GM18499 (cell line): ENCODE results near the gene EMB.
A peak's percentile ranks its signal among the peaks of the same experiment; 100 is the strongest.
"Not testable (repeated sequence)": the region's sequence is repeated elsewhere in the genome, so short reads cannot be mapped to it uniquely, and the experiment has no call there.

ENCODE experiments used
- ATAC-seq: cut with Tn5 transposase; IDR thresholded peaks from one replicate; pipeline ENCODE4 v1.9.1; 2021; ENCODE audit warnings: moderate number of reproducible peaks; ENCODE audit not compliant: insufficient read depth, unreplicated experiment

The EMB gene, protein sequence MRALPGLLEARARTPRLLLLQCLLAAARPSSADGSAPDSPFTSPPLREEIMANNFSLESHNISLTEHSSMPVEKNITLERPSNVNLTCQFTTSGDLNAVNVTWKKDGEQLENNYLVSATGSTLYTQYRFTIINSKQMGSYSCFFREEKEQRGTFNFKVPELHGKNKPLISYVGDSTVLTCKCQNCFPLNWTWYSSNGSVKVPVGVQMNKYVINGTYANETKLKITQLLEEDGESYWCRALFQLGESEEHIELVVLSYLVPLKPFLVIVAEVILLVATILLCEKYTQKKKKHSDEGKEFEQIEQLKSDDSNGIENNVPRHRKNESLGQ

DNA sequence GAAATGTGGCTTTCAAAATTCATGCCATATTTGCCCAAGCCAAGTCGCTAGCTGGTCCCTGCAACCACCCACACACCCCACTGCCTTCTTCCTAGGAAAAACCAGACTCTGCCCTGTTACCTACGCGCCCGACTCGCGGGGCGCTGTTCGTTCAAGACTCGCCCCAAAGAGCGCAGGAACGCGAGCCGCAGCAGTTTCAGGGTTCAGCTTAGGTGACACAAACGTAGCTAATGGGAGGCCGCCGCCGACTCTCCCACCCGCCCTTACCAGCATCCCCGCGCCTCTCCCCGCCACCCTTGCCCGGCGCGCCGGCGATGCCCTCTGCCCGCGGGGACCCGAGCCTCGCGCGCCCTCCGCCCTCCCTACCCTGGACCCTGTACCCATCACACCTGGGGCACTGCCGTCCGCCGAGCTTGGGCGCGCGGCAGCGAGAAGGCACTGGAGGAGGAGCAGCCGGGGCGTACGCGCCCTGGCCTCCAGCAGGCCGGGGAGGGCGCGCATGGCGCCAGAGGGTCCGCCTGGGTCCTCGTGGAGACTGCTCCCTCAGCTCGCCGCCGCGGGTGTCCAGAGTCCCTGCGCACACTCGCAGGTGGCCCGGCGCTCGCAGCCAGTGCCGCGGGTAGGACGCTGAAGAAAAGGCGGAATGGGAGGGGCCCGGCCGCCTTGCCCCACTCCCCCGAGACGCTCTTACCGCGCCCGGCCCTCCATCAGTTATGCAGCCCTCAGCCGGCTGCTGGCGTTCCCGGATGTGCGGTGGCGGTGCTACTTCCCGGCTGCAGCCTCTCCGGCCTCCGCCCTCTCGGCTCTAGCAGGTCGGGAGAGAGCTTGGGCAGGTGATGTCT is at the start of gene EMB:
Gene EMB, minus strand, starts transcription at position 638 of the 842 bp plus-strand sequence. Its CDS starts 137 bp downstream, at position 501.
- ATAC-seq, result peak; percentile 32

DNA sequence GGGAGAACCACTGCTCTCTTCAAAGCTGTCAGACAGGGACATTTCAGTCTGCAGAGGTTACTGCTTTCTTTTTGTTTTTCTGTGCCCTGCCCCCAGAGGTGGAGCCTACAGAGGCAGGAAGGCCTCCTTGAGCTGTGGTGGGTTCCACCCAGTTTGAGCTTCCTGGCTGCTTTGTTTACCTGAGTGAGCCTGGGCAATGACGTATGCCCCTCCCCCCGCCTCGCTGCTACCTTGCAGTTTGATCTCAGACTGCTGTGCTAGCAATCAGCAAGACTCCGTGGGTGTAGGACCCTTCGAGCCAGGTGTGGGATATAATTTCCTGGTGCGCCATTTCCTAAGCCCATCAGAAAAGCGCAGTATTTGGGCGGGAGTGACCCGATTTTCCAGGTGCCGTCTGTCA is 48.4 kb upstream of the EMB start:
- ATAC-seq, result not testable (repeated sequence)

DNA sequence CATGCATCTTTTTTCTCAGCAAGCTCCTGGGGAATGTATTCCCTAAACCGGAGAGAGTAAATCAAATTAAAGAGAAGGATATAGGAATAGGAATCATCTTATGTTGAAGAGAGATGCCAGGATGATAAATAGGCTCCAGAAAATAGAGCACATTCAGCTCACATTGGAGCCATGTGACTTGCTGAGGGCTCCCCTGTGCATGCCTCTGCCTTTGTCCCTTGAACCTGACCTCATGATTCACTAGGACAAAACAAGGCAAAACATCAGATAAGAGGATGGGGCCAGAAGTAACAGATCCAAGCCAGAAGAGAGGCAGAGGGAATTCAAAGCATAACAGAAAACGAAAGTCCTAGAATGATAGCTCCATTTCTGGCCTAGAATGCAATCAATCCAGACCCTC is 37.7 kb upstream of the EMB start:
- ATAC-seq, result not testable (repeated sequence)

DNA sequence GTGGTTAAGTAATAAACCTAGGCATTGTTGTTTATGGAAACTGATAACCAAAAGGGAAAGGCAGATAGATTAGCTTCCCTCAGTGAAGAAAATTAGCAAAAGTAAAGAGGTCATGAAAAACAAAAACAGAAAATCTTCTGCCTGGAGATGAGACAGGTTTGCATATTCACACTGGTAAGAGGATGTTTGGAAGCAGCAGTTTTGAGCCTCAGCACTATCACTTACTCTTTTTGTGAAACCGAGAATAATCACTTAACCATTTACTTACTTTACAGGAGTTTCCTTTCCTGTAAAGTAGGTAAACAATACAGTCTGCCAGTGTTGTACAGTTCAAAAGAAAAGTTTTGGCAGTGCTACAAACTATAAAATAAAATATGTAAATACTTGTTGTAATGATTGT is 35.5 kb upstream of the EMB start:
- ATAC-seq, result peak; percentile 98

DNA sequence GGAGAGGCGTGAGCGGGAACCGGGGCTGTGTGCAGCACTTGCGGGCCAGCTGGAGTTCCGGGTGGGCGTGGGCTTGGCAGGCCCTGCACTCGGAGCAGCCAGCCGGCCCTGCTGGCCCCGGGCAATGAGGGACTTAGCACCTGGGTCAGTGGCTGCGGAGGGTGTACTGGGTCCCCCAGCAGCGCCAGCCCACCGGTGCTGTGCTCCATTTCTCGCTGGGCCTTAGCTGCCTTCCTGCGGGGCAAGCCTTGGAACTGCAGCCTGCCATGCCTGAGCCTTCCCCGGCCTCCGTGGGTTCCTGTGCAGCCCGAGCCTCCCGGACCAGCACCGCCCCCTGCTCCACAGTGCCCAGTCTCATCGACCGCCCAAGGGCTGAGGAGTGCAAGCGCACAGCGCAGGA is 23.9 kb upstream of the EMB start:
- not testable (repeated sequence) for ATAC-seq

DNA sequence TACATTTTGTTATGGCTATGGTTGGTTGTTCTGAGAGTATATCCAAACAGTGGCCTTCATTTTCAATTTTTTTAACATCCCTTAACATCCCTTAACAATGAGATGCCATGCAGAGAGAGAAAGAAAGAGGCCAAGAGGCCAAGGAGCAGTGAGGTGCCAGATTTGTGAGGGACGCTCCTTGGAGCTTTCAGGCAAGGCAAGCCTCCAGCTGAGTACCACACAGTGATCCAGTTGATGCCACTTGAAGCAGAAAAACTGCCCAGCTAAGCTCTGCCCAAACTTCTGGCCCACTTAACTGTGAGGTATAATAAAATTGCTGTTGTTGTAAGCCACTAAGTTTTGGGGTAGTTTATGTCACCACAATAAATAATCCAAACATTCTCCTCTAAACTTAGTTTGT is 22.6 kb upstream of the EMB start:
- ATAC-seq, result no peak

DNA sequence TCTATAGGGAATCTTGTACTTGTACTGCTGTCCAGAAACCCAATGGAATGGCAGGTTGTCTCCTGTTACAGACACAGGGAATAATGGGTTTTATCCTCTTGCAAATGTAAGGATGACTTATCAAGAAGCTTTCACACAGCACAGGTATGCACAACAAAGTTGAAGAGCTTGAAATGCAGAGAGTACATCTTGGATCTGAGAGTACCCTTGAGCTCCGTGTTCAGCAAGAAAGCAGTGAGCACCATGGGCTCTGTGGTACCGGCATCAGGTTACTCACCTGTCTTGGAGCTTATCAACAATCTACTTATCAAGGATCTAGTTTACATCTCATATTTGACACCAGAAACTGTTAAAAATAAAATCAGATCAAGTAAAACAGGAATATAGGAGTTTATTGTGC is 22.0 kb upstream of the EMB start:
- ATAC-seq, result no peak

DNA sequence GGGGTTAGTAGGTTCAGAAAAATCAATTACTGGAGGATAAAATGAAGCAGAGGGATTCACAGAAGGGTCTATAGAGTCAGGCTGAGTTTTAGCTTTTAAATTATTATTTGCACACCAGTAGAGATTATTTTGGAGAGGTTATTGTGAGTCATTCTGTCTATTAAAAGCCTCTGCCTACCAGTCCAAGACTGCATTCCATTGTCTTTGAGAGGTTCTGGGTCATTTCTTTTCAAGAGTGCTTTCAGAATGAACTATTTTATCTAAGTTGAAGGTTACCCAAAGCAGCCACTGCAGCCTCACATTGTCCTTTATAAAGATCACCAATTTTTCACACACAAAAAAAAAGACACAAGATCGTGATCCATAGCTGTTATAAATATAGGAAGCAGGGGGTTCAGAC is 21.5 kb upstream of the EMB start:
- not testable (repeated sequence) for ATAC-seq

DNA sequence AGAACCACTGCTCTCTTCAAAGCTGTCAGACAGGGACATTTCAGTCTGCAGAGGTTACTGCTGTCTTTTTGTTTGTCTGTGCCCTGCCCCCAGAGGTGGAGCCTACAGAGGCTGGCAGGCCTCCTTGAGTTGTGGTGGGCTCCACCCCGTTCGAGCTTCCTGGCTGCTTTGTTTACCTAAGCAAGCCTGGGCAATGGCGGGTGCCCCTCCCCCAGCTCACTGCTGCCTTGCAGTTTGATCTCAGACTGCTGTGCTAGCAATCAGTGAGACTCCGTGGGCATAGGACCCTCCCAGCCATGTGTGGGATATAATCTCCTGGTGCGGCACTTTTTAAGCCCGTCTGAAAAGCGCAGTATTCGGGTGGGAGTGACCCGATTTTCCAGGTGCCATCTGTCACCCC is 17.3 kb upstream of the EMB start:
- ATAC-seq, result not testable (repeated sequence)

DNA sequence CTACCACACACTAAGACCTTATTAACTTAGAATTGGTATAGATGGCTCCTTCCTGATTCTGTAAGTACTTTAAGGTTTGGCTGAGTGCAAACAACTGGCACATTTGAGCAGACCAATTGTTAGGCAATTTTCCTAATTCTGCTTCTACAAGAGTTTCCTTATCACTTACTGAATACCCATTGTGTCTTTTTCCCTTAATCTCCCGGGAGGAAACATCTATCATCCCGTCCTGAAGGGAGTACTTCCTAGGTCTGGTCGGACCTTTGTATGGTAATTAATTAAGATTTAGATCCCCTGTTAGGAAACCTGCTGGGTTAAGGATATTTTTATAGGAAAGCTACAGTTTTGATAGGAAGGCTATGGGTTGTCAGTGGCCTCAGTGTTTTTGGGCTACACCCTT is 8.2 kb upstream of the EMB start:
- not testable (repeated sequence) for ATAC-seq

DNA sequence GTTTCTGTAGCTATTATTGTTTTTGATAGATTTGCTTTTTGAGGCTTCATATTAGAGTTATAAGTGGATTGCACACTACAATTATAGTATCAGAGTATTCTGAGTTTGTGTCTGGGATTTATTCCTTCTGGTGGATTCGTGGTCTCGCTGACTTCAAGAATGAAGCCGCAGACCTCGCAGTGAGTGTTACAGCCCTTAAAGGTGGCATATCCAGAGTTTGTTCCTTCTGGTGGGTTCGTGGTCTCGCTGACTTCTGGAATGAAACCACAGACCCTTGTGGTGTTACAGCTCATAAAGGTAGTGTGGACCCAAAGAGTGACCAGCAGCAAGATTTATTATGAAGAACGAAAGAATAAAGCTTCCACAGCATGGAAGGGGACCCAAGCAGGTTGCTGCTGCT is 6.9 kb upstream of the EMB start:
- no peak for ATAC-seq

DNA sequence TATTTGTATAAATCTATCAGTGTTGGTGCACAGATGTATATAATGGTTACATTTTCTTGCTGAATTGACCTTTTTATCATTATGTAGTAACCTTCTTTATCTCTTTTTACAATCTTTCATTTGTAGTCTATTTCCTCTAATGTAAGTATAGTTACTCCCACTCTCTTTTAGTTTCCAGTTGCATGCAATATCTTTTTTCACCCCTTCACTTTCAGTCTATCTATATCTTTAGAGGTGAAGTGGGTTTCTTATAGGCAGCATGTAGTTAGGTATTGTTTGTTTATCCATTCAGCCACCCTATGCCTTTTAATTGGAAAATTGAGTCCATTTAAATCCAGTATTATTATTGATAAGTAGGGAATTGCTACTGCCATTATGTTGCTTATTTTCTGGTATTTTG is 6.1 kb upstream of the EMB start:
- no peak for ATAC-seq

DNA sequence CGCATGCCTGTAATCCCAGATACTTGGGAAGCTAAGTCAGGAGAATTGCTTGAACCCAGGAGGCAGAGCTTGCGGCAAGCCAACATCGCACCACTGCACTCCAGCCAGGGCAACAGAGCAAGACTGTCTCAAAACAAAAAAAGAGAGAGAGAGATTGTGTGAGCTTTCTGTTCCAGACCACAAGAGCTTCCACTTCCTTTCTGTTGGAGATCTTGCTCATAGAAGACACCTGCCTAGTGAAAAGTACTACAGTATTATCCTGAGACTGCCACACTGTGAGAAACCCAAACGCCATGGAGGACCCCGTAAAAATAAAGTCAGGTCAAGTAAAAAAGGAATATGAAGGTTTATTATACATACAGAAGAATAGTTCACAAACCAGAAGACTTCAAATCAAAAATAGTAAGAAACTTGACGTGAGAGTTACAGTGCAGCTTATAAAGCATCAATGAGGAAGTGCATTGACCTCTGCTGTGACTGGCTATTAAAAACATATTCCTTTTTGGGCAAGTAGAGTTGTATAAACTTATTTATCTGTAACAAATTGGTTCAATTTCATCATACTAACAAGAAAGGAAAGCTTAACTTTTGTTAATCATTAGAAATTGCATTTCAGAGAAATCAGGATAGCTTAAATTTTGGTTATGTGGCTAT is 4.3 kb upstream of the EMB start:
- ATAC-seq, result peak; percentile 77

DNA sequence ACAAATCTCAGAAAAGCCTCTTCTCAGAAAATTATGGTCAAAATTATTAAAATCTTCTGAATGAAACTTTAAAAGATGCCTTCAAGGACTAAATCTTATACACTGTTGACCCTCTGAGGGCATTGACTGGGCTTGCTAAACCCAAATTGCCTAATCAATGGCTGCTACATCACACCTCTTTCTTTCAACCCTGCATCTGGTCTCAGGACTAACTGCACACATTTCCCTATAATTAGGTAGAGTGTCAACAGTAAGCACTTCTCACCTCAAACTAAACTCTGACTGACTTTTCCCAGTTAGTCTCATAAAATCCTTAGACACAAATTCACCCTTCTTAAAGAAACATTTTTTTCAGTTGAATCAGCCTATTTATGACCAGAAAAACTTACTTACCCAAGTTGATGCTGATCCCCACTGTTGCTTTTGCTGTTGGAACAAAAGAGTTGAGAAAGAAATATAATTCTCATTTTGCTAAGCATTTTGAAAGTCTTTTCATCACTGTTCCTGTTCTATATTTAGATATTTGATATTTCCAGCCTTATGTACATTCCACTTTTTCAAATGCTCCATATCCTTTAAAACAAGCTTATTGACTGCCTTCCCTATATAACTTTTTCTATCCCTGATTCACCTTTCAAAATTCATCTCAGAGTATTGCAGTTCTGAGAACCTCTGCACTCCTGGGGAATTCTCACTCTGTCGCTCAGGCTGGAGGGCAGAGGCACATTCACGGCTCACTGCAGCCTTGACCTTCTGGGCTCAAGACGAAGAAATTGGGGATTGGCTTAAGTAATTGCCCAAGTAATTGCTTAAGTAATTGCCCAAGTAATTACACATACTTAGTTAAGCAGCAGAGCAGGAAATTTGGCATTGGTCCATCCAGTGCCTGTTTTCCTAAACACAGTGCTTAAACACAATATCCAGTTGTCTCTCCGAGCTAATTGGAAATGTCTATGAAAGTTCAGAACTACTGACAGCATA is 1.8 kb upstream of the EMB start:
- not testable (repeated sequence) for ATAC-seq

DNA sequence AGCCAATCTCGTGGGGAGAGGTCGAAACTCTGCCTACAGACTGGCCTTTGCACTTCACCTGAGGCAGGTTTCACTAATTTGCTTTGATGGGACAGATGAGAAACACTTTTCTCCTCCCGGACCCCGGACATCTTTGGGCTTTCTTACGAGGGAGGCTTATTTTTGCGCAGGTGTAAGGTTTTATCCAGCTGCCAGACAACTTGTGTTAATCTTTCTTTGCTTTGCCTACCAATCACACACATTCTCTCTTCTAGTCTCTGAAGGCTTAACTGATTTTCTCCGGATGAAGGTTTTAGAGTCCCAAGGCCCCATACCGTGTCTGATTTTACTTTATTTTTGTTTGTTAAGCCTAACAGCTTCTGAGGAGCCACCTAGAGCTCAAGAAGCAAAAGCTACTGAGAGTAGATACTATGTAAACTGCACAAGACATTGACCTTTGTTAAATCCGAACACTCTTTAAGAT is 436 bp upstream of the EMB start:
- no peak for ATAC-seq

DNA sequence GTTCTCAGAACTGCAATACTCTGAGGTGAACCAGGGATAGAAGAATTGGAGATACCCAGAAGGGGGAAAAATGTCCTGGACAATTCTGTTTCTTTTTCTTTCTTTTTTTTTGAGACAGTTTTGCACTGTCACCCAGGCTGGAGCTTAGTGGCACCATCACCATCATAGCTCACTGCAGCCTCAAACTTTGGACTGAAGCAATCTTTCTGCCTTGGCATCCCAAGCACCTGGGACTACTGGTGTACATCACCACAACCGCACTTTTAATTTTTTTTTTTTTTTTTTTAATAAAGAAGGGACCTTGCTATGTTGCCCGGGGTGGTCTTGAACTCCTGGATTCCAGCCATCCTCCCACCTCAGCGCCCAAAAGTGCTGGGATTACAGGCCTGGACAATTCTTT is 1.9 kb downstream of the EMB start:
- ATAC-seq, result no peak

DNA sequence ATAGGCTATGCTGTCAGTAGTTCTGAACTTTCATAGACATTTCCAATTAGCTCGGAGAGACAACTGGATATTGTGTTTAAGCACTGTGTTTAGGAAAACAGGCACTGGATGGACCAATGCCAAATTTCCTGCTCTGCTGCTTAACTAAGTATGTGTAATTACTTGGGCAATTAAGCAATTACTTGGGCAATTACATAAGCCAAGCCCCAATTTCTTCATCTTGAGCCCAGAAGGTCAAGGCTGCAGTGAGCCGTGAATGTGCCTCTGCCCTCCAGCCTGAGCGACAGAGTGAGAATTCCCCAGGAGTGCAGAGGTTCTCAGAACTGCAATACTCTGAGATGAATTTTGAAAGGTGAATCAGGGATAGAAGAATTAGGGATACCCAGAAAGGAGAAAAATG is 3.0 kb downstream of the EMB start:
- not testable (repeated sequence) for ATAC-seq

DNA sequence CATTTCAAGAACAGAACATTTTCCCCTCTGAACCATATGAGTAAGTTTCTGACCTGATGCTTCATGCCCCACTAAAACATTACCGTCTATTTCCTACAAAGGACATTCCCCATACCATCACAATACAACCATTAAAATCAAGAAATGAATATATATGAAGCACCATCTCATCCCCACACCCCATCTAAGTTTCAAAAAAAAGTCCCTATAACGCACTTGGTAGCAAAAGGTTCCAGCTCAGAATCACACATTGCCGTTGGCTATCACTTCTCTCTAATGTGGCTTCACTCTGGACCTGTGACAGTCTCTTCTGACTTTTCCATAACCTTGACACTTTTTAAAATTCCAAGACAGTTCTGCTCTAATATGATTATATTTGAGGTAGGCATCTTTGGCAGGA is 5.9 kb downstream of the EMB start:
- ATAC-seq, result peak; percentile 44

DNA sequence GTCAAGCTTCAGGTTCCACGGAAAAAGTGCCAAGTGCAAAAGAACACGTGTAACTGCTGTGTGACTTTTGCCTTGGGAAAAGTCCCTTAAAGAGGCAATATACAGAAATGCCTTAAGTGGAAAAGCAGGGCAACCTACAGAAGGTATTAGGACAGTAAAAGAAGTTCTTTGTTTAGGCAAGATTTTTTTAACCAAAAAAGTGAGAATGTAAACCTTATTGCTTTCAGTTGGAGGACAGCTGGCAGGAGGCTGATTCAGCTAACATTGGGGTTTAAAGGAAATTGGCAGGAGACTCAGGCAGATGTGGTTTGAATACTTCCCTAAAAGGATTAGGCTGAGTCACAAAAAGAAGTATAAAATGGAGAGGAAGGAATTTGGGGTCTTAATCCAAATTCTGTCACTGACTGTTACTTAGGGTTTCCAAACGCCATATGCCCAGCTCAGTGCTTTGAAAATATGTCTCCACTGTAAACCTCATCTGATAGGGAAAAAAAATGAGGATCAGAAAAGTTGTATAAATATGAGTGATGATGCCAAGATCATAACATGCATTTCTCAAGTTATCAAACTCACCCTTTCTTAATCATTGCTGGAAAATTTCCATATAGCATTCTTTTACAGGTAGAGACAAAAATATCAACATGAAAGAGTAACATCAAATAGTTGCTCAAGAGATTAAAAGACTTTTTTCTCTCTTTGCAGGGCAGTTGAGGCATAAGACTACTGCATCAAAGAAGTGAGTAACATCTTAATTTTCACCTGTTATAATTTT is 9.8 kb downstream of the EMB start:
- not testable (repeated sequence) for ATAC-seq
